IMR-90 (cell line): Measurements from ENCODE around the gene TMBIM1. TPM values are rescaled to one million over a fixed set of nuclear protein-coding genes. Genes with fewer than 3 reads are reported as not detected.
A peak's percentile ranks its signal among the peaks of the same experiment; 100 is the strongest.
"Not testable (repeated sequence)": the region's sequence is repeated elsewhere in the genome, so short reads cannot be mapped to it uniquely, and the experiment has no call there.

ENCODE experiments used
- ATAC-seq: fragments of 200-7000 bp; cut with Tn5 transposase; 2 replicates; pipeline ENCODE4 v1.9.1; 2020; ENCODE audit warnings: low read depth, mild to moderate bottlenecking, moderate library complexity
- BruUV-seq: library from RNA; stranded (reverse); fragments of 400-500 nt; replicated peaks from 2 replicates; lab custom pipeline; 2021; lab: Mats Ljungman, UMichigan
- CTCF ChIA-PET: fragments of 300-600 bp; formaldehyde crosslinking; extraction: SDS; loops from one replicate; lab custom pipeline; 2021; ENCODE audit warnings: antibody characterized with exemption; lab: Yijun Ruan, JAX
- POLR2A ChIA-PET: fragments of 300-600 bp; sonication (Branson Sonifier 250); formaldehyde crosslinking; loops from one replicate; lab custom pipeline; 2022; ENCODE audit warnings: antibody characterized with exemption; ENCODE audit not compliant: unreplicated experiment; lab: Charles Lee
- DNase-seq: peaks from one replicate; pipeline ENCODE4 v3.0.0; 2013
- H2AFZ ChIP-seq: replicated peaks from 2 replicates; pipeline ENCODE3; 2013; ENCODE audit warnings: low read length, mild to moderate bottlenecking; ENCODE audit not compliant: poor library complexity
- H2AK5ac ChIP-seq: 2 replicates; pipeline ENCODE4 v1.6.1; 2013; ENCODE audit warnings: low read depth, low read length, inconsistent platforms
- H2AK9ac ChIP-seq: replicated peaks from 2 replicates; pipeline ENCODE3; 2013; ENCODE audit warnings: mild to moderate bottlenecking, low read depth, low read length, moderate library complexity; ENCODE audit not compliant: poor library complexity
- H2BK120ac ChIP-seq: 2 replicates; pipeline ENCODE4 v1.6.1; 2013; ENCODE audit warnings: low read depth, low read length, inconsistent platforms
- H2BK15ac ChIP-seq: 3 replicates; pipeline ENCODE4 v1.6.1; 2013; ENCODE audit warnings: low read depth, low read length, inconsistent platforms
- H2BK20ac ChIP-seq: 2 replicates; pipeline ENCODE4 v1.6.1; 2013; ENCODE audit warnings: low read depth, mild to moderate bottlenecking, inconsistent platforms, low read length, moderate library complexity
- H2BK5ac ChIP-seq: 2 replicates; pipeline ENCODE4 v1.6.1; 2013; ENCODE audit warnings: mild to moderate bottlenecking, low read depth, low read length, inconsistent platforms; ENCODE audit not compliant: poor library complexity, severe bottlenecking
- H3K14ac ChIP-seq: replicated peaks from 2 replicates; pipeline ENCODE4 v1.6.1; 2013; ENCODE audit warnings: low read depth, low read length, inconsistent platforms
- H3K18ac ChIP-seq: 2 replicates; pipeline ENCODE4 v1.6.1; 2013; ENCODE audit warnings: low read depth, low read length, control low read depth
- H3K23ac ChIP-seq: 2 replicates; pipeline ENCODE4 v1.6.1; 2013; ENCODE audit warnings: low read depth, low read length, inconsistent platforms
- H3K27ac ChIP-seq: 2 replicates; pipeline ENCODE4 v1.5.1; 2013; ENCODE audit warnings: mild to moderate bottlenecking, control low read depth, low read length; ENCODE audit not compliant: insufficient read depth
- H3K27me3 ChIP-seq: 2 replicates; pipeline ENCODE4 v1.6.1; 2013; ENCODE audit warnings: low read length; ENCODE audit not compliant: control insufficient read depth, insufficient read depth
- H3K36me3 ChIP-seq: 2 replicates; pipeline ENCODE4 v1.6.1; 2013; ENCODE audit warnings: low read length, mixed read lengths; ENCODE audit not compliant: control insufficient read depth, insufficient read depth
- H3K4ac ChIP-seq: 2 replicates; pipeline ENCODE4 v1.6.1; 2013; ENCODE audit warnings: low read depth, low read length, inconsistent platforms
- H3K4me1 ChIP-seq: 2 replicates; pipeline ENCODE4 v1.6.1; 2013; ENCODE audit warnings: low read length, mixed read lengths; ENCODE audit not compliant: control insufficient read depth, insufficient read depth
- H3K4me2 ChIP-seq: 2 replicates; pipeline ENCODE4 v1.6.1; 2013; ENCODE audit warnings: low read depth, mild to moderate bottlenecking, control low read depth, low read length, moderate library complexity
- H3K4me3 ChIP-seq: 2 replicates; pipeline ENCODE4 v1.5.1; 2013; ENCODE audit warnings: low read depth, mild to moderate bottlenecking, control low read depth, low read length, moderate library complexity; ENCODE audit not compliant: insufficient read depth
- H3K56ac ChIP-seq: 2 replicates; pipeline ENCODE4 v1.6.1; 2013; ENCODE audit warnings: low read length, inconsistent platforms; ENCODE audit not compliant: insufficient read depth; ENCODE audit errors: extremely low read depth
- H3K79me1 ChIP-seq, 2 experiments: 2 replicates each; pipeline ENCODE4 v1.6.1; 2013; ENCODE audit warnings: low read length in 2 of 2, inconsistent platforms in 1 of 2, low read depth in 1 of 2
- H3K9ac ChIP-seq: 2 replicates; pipeline ENCODE4 v1.6.1; 2013; ENCODE audit warnings: low read depth, low read length, control low read depth
- H3K9me1 ChIP-seq: 2 replicates; pipeline ENCODE4 v1.6.1; 2013; ENCODE audit warnings: low read length, inconsistent platforms; ENCODE audit not compliant: insufficient read depth
- H3K9me3 ChIP-seq: 2 replicates; pipeline ENCODE4 v1.6.1; 2013; ENCODE audit warnings: low read length; ENCODE audit not compliant: control insufficient read depth, insufficient read depth
- H4K20me1 ChIP-seq: 2 replicates; pipeline ENCODE4 v1.6.1; 2013; ENCODE audit warnings: low read length, inconsistent platforms; ENCODE audit not compliant: insufficient read depth
- H4K5ac ChIP-seq: 2 replicates; pipeline ENCODE4 v1.6.1; 2013; ENCODE audit warnings: mild to moderate bottlenecking, low read depth, low read length, control low read depth
- H4K8ac ChIP-seq, 2 experiments: 2 replicates each; pipeline ENCODE4 v1.6.1; 2013; ENCODE audit warnings: low read depth in 2 of 2, low read length in 2 of 2, control low read depth in 1 of 2, inconsistent platforms in 1 of 2
- H4K91ac ChIP-seq: 2 replicates; pipeline ENCODE4 v1.6.1; 2013; ENCODE audit warnings: low read depth, low read length, inconsistent platforms; ENCODE audit not compliant: insufficient read depth
- WGBS, 2 experiments: methylation state at CpG; one replicate each; pipeline versions ENCODE4 v1.1.5 to v1.1.7; 2013; ENCODE audit warnings: missing lambda C conversion rate in 2 of 2; ENCODE audit not compliant: insufficient read length in 1 of 2; ENCODE audit errors: extremely low coverage in 2 of 2; 5-methylcytosine and 5-hydroxymethylcytosine counted together
- dilution Hi-C: fragments of 300-500 bp; cut with HindIII; formaldehyde crosslinking; loops from one replicate; pipeline ENCODE4 v1.14.3; 2018; ENCODE audit warnings: low sequenced_read_pairs; ENCODE audit not compliant: unreplicated experiment
- in situ Hi-C: fragments of 300-500 bp; cut with MboI; formaldehyde crosslinking; loops from 3 replicates; pipeline ENCODE4 v1.14.3; 2019; ENCODE audit warnings: low sequenced_read_pairs, inconsistent platforms, mixed read lengths
- intact Hi-C: fragments of 100-400 bp; cut with micrococcal nuclease; formaldehyde crosslinking; loops from 2 replicates; pipeline ENCODE4 v1.10.0; 2022
- polyA plus RNA-seq, 3 experiments: library from polyadenylated mRNA; depleted of rRNA; stranded (reverse); fragments of >200 nt; gene quantifications; 2 replicates each; pipeline ENCODE4 v1.2.3, GENCODE V29; 2012; ENCODE audit warnings: low replicate concordance in 1 of 3
- total RNA-seq: library from RNA; depleted of rRNA; stranded (reverse); fragments of >200 nt; gene quantifications from 2 replicates; pipeline ENCODE4 v1.2.3, GENCODE V29; 2012

TMBIM1 gene
- total and polyA plus RNA-seq, 2 of the 4 experiments (the other 2 are of a cell fraction): 84.6 to 102 TPM

DNA sequence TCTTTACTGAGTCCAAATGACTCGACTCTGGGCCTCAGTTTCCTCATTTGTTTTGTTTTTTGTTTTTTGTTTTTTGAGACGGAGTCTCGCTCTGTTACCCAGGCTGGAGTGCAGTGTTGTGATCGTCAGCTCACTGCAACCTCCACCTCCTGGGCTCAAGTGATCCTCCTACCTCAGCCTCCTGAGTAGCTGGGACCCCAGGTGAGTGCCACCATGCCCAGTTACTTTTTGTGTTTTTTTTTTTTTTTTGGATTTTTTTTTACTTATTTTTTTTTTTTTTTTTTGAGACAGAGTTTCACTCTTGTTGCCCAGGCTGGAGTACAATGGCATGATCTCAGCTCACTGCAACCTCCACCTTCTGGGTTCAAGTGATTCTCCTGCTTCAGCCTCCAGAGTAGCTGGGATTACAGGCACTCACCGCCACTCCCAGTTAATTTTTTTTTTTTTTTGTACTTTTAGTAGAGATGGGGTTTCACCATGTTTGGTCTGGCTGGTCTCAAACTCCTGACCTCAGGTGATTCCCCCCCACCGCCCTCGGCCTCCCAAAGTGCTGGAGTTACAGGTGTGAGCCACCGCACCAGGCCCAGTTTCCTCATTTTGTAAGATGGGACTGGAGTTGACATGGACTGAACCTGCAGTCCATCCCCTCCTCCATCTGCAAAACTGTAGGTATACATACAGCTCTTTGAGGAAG, 18.9 kb downstream of the TMBIM1 start:
- in situ Hi-C loops: loop anchor here (10.0 kb wide), 1 partner anchor 121 kb away; the partner anchor contains the start of gene CTDSP1
- H2AFZ ChIP-seq, H2BK5ac ChIP-seq, H3K27ac ChIP-seq, H3K18ac ChIP-seq, H3K9me3 ChIP-seq, H4K20me1 ChIP-seq, H4K91ac ChIP-seq, H2BK15ac ChIP-seq, H3K4me3 ChIP-seq, H3K14ac ChIP-seq, H3K9me1 ChIP-seq, ATAC-seq, H3K4me2 ChIP-seq, dilution Hi-C loops, H2BK120ac ChIP-seq, H3K9ac ChIP-seq, H3K23ac ChIP-seq, H2BK20ac ChIP-seq, H4K8ac ChIP-seq, DNase-seq, H3K27me3 ChIP-seq, H4K5ac ChIP-seq, H3K56ac ChIP-seq, BruUV-seq: not testable (repeated sequence)
- no CpG with 5 or more reads among the region's 8 CpGs for WGBS, 2 experiments
- Histone ChIP-seq H3K4me1 (peaks cover 10% of the 10 kb centered on the region), H3K79me1 (peaks cover 20 to 74% of the 10 kb centered on the region in 2 experiments; a peak in 3 of 4 replicates), H2AK9ac (peak overlapping the region; percentile 0), H3K4ac (peak overlapping the region; percentile 68; the same call in 1 of the 2 replicates), H3K36me3 (peaks cover 47% of the 10 kb centered on the region), H2AK5ac (0 out of 2 replicates have a peak overlapping the region, but pooled peaks have one; percentile 36)
- POLR2A ChIA-PET: interaction anchor here (0.6 to 1.1 kb wide), 2 partner anchors 9 to 14 kb away, joined by 3 to 4 read pairs; no protein-coding TSS in a partner anchor
- CTCF ChIA-PET: interaction anchor here (0.8 to 3.9 kb wide), 4 partner anchors 11 to 169 kb away, joined by 3 to 24 read pairs (median 4); partner anchors contain the start of genes CATIP and TMBIM1
- intact Hi-C loops: loop anchor here (2.0 to 10.0 kb wide), 2 partner anchors 13 to 291 kb away; partner anchors contain the start of genes CNOT9 and USP37
